ENCODE measurements around the gene ARHGAP18.

ARHGAP18 gene

GRCh38 chr6:129732542-129732941 is 22.6 kb upstream of the ARHGAP18 start:
- TF ChIP-seq CTCF (conservative IDR thresholded peaks at IDR 0.05; ENCODE audit: low read length) (no peak), EZH2phosphoT487 (IDR thresholded peaks at IDR 0.05; ENCODE audit: borderline replicate concordance) (no peak)
- Histone ChIP-seq H3K79me2 (ENCODE audit: insufficient read depth, low read length) (no peaks in the 10 kb centered on the region), H3K27me3 (ENCODE audit: insufficient read depth, low read length, poor library complexity, severe bottlenecking) (no peaks in the 10 kb centered on the region), H3K4me3 (ENCODE audit: low read length, poor library complexity, severe bottlenecking) (no peak overlapping the region), H3K9me2 (replicated peaks; ENCODE audit: low read depth, low read length) (no peaks in the 10 kb centered on the region), H3K4me1 (ENCODE audit: insufficient read depth, low read length, poor library complexity, severe bottlenecking) (peaks cover 4% of the 10 kb centered on the region), H3K4me2 (ENCODE audit: low read depth, low read length, poor library complexity, severe bottlenecking) (no peak overlapping the region), H2AFZ (ENCODE audit: low read length) (no peak overlapping the region), H3K9me3 (ENCODE audit: insufficient read depth, low read depth, low read length) (no peaks in the 10 kb centered on the region), H3K36me3 (ENCODE audit: insufficient read depth, low read length) (no peaks in the 10 kb centered on the region), H4K20me1 (ENCODE audit: insufficient read depth, low read length, poor library complexity, severe bottlenecking) (no peaks in the 10 kb centered on the region), H3K9ac (ENCODE audit: low read depth, low read length, poor library complexity, severe bottlenecking) (no peak overlapping the region), H3F3A (ENCODE audit: low read depth) (no peaks in the 10 kb centered on the region)

- Histone ChIP-seq H3K9ac (ENCODE audit: low read depth, low read length, poor library complexity, severe bottlenecking) (no peak overlapping the region), H3K36me3 (ENCODE audit: insufficient read depth, low read length) (no peaks in the 10 kb centered on the region), H2AFZ (ENCODE audit: low read length) (peak overlapping the region; percentile 91), H3K4me1 (ENCODE audit: insufficient read depth, low read length, poor library complexity, severe bottlenecking) (peaks cover 4% of the 10 kb centered on the region), H3F3A (ENCODE audit: low read depth) (no peaks in the 10 kb centered on the region), H3K4me3 (ENCODE audit: low read length, poor library complexity, severe bottlenecking) (no peak overlapping the region), H3K27me3 (ENCODE audit: insufficient read depth, low read length, poor library complexity, severe bottlenecking) (no peaks in the 10 kb centered on the region), H3K9me2 (replicated peaks; ENCODE audit: low read depth, low read length) (no peaks in the 10 kb centered on the region), H3K4me2 (ENCODE audit: low read depth, low read length, poor library complexity, severe bottlenecking) (no peak overlapping the region), H3K9me3 (ENCODE audit: insufficient read depth, low read depth, low read length) (no peaks in the 10 kb centered on the region), H3K79me2 (ENCODE audit: insufficient read depth, low read length) (no peaks in the 10 kb centered on the region), H4K20me1 (ENCODE audit: insufficient read depth, low read length, poor library complexity, severe bottlenecking) (no peaks in the 10 kb centered on the region)
- TF ChIP-seq CTCF (conservative IDR thresholded peaks at IDR 0.05; ENCODE audit: low read length) (no peak), EZH2phosphoT487 (IDR thresholded peaks at IDR 0.05; ENCODE audit: borderline replicate concordance) (no peak)
Observed at GRCh38 chr6:129732034-129732433, 22.1 kb upstream of the ARHGAP18 start.

GRCh38 chr6:129731428-129731827 is 21.5 kb upstream of the ARHGAP18 start:
- H3K9ac ChIP-seq (ENCODE audit: low read depth, low read length, poor library complexity, severe bottlenecking) = no peak overlapping the region
- H3K79me2 ChIP-seq (ENCODE audit: insufficient read depth, low read length) = no peaks in the 10 kb centered on the region
- no peak overlapping the region for H3K4me2 ChIP-seq (ENCODE audit: low read depth, low read length, poor library complexity, severe bottlenecking)

More at GRCh38 chr6:129731428-129731827, 21.5 kb upstream of the ARHGAP18 start:
- no peaks in the 10 kb centered on the region for H3F3A ChIP-seq (ENCODE audit: low read depth)
- H4K20me1 ChIP-seq (ENCODE audit: insufficient read depth, low read length, poor library complexity, severe bottlenecking) = no peaks in the 10 kb centered on the region
- peak overlapping the region; percentile 91 for H2AFZ ChIP-seq (ENCODE audit: low read length)
- H3K4me1 ChIP-seq (ENCODE audit: insufficient read depth, low read length, poor library complexity, severe bottlenecking) = peaks cover 4% of the 10 kb centered on the region
- TF ChIP-seq EZH2phosphoT487 (IDR thresholded peaks at IDR 0.05; ENCODE audit: borderline replicate concordance) (no peak), CTCF (conservative IDR thresholded peaks at IDR 0.05; ENCODE audit: low read length) (no peak)
- H3K27me3 ChIP-seq (ENCODE audit: insufficient read depth, low read length, poor library complexity, severe bottlenecking) = no peaks in the 10 kb centered on the region
- no peaks in the 10 kb centered on the region for H3K36me3 ChIP-seq (ENCODE audit: insufficient read depth, low read length)
- no peak overlapping the region for H3K4me3 ChIP-seq (ENCODE audit: low read length, poor library complexity, severe bottlenecking)
- no peaks in the 10 kb centered on the region for H3K9me2 ChIP-seq (replicated peaks; ENCODE audit: low read depth, low read length)
- no peaks in the 10 kb centered on the region for H3K9me3 ChIP-seq (ENCODE audit: insufficient read depth, low read depth, low read length)
